Caki2 (cell line): Measurements from ENCODE around the gene LRRC14B. TPM values are rescaled to one million over a fixed set of nuclear protein-coding genes. Genes with fewer than 3 reads are reported as not detected.
"Not testable (repeated sequence)": the region's sequence is repeated elsewhere in the genome, so short reads cannot be mapped to it uniquely, and the experiment has no call there.

Experiments used
- DNase-seq: peaks from one replicate; pipeline ENCODE4 v3.0.0-alpha.2; 2015; ENCODE audit warnings: low read depth
- in situ Hi-C: cut with HindIII; loops from 2 replicates; pipeline ENCODE4 v1.10.0; 2016; ENCODE audit warnings: low sequenced_read_pairs, low pct_unique_long_range_greater_than_20kb, mixed read lengths
- total RNA-seq: library from RNA; depleted of rRNA; stranded (reverse); fragments of >200 nt; shearing (Covaris generic); gene quantifications from 2 replicates; pipeline ENCODE4 v1.2.3, GENCODE V29; 2014; ENCODE audit warnings: low replicate concordance

LRRC14B gene
- total RNA-seq, 1 experiment from 2014 or later = not detected

DNA sequence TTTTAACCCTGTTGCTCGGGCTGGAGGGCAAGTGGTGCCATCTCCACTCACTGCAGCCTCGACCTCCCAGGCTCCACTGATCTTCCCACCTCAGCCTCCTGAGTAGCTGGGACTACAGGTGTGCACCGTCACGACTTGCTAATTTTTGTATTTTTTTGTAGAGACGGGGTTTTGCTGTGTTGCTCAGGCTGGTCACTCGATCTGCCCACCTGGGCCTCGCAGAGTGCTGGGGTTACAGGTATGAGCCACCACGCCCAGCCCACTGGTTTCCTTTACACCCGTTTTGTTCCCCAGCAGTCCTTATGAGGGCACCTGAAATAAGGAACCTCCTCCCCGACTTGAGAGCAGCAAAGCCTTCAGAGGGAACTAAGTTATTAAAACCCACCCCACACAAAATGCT lies 24.8 kb downstream of the LRRC14B start:
- DNase-seq, in situ Hi-C loops: not testable (repeated sequence)

DNA sequence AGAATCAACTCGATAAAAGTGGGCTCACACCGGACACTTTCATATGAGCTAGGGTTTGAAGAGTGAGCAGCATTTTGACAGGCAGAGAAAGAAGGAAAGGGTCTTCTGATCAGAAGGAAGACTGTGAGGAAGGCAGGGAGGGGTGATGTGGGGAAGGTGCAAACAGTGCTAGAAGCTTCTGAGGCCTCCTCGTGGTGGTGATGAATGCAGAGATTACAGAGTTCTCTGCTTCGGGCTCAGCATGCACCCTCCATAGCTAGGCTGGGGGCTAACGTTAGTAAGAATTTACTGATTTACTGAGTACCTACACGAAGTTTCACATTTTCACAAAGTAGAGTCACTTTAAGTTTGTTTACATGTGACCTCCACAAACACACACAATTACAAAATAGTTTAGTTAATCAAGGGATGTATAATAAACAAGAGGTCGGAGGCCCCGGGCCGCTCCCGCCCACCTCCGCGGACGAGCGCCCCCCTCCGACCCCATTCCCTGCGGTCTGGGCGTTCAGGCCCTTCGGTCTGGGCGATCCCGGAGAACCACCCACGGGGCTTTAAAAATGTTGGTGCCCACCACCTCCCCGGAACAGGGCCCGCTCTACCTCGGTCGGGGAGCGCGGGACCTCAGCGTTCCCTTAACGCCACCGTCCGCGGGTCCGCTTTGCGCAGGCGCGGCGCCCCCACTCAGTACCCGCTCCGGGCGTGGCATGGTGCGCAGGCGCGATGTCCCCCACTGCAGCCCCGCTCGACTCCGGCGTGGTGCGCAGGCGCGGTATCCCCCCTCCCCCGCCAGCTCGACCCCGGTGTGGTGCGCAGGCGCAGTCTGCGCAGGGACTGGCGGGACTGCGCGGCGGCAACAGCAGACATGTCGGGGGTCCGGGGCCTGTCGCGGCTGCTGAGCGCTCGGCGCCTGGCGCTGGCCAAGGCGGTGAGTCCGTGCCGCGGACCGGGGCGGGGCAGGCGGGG lies 26.5 kb downstream of the LRRC14B start, which contains the start of the genes CCDC127 and SDHA:
Gene CCDC127 (minus strand): TSS at position 660 of the 963 bp plus-strand sequence. CDS start 1,304 bp downstream, outside the sequence.
Gene SDHA (plus strand): TSS at position 827 of the 963 bp plus-strand sequence. CDS start 36 bp downstream, at position 863.
- peak; percentile 87 for DNase-seq
- in situ Hi-C loops = not testable (repeated sequence)

DNA sequence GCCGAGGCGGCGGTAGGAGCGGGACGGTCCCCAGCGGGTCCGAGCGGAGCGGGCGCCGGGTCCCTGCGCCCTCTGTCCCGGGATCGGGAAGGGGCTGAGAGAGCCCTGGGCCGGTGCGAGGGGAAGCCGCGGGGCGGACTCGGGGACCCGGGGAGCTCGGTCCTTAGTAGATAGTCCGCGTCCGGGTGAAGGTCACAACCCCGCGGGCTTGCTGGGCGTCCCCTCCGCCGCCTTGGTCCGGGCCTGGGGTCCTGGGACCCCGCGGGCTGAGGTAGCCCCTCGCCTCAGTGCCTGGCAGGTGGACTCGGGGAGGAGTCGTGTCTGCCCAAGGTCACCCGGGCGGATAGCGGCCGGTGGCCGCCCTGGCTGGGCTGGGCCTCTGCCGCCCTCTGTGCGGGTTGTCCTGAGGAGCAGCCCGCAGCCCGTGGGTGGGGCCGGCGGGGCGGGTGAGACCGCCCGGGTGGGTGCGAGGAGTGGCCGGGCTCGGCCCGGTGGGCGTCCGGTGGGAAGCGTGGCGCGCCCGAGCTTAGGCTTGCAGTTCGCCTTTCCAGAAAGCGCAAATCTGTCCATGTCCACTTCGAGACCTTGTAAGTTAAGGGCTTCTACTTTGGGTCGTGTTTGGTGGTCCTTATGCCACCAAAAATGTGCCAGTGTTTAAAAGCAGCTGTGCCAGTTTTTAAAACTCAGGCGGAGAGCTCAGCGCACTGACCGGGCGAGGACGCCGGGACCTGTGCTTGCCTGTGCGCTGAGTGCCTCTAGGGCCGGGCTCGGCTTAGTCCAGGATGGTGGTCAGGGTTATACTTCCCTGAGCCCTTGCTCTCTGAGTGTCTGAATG lies 27.4 kb downstream of the LRRC14B start:
- peak; percentile 35 for DNase-seq
- in situ Hi-C loops = no loop called here

DNA sequence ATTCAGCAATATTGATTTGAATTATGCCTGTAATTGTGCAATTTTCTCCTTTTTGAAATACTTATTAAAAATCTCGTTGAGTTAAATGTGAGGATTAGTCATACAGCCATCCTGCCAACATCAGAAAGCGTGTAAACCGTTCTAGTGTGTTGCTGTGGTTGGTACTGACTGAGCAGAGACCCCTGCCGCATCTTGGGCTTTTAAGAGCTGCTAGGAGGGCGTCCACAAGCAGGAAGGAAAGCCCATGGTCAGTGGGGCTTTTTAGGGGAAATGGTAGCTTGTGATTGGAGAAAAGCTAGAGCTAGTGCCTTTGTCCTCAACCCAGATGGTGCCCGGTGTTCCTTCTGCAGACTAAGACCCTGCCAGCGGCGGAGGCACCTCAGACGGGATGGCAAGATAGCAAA lies 28.2 kb downstream of the LRRC14B start:
- in situ Hi-C loops = no loop called here
- peak; percentile 7 for DNase-seq

DNA sequence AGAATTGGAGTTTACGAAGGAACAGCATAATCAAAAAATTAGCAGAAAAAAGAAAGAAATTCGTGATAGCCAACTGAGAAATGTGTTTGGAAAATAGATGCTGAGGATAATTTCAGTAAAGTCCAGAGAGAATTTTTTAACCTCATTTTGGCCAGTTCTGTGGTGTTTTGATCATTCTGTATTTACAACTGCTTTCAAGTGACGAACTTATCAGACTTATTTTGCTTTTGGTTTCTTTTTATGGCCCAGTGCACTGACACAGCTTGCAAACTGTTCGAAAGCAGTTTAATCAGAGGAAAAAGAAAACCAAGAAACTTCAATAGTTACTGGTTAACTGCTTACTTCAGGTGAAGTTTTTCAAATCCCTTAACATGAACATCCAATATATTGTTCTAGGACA lies 28.7 kb downstream of the LRRC14B start:
- in situ Hi-C loops = no loop called here
- no peak for DNase-seq

DNA sequence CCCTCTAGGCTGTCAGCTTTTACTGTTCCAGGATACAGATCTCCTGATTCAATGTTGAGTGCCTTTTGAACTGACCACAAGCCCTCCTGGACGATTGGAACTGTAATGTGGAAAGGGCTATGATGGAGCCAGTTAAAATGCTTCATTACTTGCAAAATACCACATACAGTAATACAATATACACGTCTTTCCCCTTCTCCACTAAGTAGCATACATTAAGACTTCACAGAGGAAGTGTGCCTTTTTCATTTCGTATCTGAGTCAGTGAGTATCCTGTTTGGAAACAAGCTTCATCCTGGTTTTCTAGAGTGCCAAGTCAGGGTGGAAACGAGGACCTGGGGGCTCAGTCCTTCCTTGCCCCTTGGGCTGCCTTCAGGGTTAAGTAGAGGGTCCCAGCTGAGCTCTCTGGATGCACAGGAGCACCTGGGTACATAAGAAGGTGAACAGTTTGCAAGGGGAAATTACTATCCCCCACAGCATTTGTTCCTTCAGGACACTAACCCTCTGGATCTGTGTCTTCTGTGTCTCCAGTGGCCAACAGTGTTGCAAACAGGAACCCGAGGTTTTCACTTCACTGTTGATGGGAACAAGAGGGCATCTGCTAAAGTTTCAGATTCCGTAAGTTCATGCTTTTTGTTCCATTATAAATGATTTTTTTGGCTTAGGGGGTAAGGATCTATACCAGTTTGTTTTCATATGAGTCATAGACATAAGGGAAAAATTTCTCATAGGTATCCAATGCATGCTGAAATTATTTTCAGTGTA lies 31.8 kb downstream of the LRRC14B start:
- in situ Hi-C loops, DNase-seq: not testable (repeated sequence)

DNA sequence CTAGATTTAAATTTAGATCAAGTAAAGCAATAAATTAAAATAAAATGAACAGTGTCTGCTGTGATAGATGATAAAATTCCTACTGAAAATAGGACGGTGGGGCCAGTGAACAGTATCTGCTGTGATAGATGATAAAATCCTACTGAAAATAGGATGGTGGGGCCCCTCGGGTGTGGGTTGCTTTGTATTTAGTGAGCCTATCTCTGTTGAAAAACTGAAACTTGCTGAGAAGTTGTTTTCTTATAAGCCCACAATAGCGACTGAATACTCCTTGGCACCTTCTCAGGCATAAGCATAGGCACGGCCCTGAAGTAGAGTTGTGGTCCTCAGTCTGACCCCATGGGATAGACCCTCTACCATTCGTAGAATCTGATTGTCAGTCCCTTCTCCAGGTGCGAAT lies 32.5 kb downstream of the LRRC14B start:
- no peak for DNase-seq
- in situ Hi-C loops = no loop called here

DNA sequence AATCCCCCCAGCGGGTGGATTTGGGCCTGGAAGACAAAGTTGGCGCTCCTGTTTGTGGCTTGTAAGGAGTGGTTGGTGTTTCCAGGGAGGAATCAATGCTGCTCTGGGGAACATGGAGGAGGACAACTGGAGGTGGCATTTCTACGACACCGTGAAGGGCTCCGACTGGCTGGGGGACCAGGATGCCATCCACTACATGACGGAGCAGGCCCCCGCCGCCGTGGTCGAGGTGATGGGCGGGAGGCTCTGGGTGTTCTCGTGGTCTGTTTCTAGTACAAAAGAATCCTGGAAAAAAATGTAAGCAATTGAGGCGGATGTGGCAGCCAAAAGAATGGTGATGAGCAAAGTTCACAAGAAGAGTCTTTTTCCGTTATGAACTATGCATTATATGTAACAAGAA lies 34.0 kb downstream of the LRRC14B start:
- no peak for DNase-seq
- in situ Hi-C loops = no loop called here

DNA sequence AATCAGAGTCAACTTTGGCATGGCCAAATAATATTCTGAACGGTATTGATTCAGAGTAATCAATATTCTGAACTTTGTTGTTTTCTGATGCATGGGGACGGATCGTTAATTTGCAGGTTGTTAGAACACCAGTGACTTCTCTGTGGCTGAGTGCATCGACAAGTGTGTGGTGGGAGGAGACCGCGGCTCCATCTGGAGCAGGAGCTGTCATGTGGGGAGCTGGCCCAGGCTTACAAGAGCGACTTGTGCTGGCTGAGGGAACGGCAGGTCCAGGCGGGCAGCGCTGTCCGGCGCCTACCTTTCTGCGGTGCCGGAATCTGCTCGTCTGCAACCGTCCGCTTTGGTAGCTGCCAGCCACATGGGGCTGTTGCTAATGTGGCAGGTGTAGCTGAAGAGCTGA lies 36.1 kb downstream of the LRRC14B start:
- in situ Hi-C loops, DNase-seq: not testable (repeated sequence)

DNA sequence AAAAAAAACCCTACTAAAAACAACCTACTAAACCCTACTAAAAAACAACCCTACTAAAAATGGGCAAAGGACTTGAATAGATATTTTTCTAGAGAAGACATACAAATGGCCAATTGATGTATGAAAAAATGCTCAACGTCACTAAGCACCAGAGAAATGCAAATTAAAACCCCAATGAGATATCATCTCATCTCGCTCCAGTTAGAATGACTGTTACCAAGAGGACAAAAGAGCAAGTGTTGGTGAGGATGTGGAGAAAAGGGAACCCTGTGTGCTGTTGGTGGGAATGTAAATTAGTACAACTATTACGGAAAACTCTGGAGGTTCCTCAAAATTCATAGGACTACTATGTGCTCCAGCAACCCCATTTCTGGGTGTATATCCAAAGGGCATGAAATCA lies 37.6 kb downstream of the LRRC14B start:
- DNase-seq = no peak

DNA sequence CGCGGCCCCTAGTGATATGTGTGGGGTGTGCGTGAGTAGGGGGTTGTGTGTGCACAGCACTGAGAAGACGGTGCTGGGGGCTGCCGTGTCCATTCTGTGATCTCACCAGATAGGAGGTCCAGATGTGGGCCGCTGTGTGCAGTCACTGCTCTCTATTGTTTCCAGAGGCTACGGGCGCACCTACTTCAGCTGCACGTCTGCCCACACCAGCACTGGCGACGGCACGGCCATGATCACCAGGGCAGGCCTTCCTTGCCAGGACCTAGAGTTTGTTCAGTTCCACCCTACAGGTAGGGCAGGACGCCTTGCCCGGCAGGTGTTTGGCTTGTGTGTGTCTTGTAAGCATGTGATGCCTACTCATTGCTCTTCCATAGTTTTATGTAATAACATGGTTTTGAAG lies 39.4 kb downstream of the LRRC14B start:
- no peak for DNase-seq
- in situ Hi-C loops = no loop called here

More for the DNA sequence above, 37.6 kb downstream of the LRRC14B start:
- in situ Hi-C loops = no loop called here

DNA sequence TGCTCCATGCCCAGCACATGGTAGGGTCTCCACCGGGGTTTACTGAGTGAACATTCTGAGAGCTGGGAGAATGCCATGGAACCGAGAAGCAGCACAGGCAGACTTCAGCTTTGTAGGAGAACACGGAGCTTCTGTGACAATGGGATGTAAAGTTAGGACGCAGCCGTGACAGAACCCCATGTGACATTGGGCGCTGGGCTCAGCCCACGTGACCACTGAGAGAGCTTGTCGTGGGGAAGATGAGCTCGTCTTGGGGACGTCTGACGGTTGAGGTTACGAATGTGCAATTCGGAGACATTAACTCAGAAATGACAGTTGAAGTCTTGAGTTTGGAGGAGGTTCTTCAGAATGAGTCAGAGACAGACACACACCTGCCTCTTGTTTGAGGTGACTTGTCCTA lies 40.4 kb downstream of the LRRC14B start:
- in situ Hi-C loops = no loop called here
- no peak for DNase-seq

DNA sequence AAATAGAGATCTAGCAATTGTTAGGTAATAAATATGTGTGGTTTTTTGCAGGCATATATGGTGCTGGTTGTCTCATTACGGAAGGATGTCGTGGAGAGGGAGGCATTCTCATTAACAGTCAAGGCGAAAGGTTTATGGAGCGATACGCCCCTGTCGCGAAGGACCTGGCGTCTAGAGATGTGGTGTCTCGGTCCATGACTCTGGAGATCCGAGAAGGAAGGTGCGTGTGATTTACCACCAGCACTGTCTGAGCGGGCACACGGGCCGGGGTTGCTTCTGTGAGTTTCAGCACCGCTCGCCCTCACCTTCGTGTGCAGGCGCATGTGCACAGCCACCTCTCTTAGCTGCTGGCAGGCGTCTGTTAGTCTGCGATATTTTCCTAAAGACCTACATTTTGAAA lies 42.1 kb downstream of the LRRC14B start:
- DNase-seq, in situ Hi-C loops: not testable (repeated sequence)

DNA sequence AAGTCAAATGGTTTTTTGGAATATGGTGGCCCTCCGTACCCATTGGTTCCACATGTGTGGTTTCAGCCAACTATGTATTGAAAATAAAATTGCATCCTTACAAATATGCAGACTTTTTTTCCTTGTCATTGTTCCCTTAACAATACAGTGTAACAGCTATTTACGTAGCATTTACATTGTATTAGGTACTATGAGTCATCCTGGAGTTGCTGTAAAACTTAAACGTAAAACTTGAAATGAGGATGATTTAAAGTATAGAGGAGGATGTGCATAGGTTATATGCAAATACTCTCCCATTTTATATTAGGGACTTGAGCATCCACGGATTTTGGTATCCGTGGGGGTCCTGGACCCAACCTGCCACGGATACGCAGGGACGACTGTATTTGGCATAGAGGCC lies 43.2 kb downstream of the LRRC14B start:
- in situ Hi-C loops = no loop called here
- DNase-seq = no peak

DNA sequence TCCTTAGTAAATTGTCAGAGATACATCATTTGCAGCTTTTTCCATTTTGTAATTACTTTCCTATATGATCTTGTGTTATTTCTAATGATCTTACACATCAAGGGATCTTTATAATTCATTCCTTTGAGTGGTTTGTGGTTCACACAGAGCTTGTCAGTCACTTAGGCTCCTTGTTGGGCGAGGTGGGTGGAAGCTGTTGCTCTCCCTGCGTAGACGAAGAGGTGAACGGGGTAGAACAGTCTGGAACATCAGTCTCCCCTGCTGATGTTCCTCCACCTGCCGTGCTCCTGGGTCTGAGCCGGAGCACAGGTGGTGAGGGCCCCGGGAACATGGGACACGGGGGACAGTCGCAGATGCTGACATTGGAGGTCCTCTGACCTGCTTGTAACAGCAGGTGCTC lies 44.2 kb downstream of the LRRC14B start:
- DNase-seq, in situ Hi-C loops: not testable (repeated sequence)

DNA sequence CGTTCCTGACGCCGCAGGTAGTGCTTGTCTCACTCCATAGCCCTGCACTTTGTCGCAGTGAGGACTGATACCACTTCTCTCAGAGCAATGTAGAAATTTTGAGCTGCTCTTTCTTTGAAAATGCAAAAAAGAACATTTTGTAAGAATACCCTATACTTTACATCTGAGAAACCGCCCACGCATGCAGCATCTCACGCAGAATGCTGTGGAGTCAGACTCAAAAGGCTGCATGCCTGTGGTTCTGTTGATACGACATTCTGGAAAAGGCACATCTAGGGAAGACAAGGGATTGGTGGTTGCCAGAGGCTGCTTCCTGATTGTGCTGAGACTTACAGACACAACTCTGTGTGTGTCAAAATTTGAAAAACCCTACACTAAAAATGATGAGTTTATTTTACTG lies 46.6 kb downstream of the LRRC14B start:
- in situ Hi-C loops, DNase-seq: not testable (repeated sequence)

DNA sequence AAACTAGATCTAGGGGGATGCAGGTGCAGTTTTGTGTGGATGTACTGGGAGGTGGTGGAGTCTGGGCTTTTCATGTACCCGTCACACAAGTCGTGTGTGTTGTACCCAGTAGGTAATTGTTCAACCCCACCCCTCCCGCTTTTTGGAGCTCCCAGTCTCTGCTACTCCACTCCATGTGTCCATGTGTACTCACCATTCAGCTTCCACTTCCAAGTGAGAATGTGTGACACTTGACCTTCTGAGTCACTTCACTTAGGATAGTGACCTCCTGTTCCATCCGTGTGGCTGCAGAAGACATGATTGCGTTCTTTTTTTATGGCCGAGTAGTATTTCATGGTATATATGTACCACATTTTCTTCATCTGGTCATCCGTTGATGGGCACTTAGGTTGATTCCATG lies 49.3 kb downstream of the LRRC14B start:
- in situ Hi-C loops, DNase-seq: not testable (repeated sequence)

DNA sequence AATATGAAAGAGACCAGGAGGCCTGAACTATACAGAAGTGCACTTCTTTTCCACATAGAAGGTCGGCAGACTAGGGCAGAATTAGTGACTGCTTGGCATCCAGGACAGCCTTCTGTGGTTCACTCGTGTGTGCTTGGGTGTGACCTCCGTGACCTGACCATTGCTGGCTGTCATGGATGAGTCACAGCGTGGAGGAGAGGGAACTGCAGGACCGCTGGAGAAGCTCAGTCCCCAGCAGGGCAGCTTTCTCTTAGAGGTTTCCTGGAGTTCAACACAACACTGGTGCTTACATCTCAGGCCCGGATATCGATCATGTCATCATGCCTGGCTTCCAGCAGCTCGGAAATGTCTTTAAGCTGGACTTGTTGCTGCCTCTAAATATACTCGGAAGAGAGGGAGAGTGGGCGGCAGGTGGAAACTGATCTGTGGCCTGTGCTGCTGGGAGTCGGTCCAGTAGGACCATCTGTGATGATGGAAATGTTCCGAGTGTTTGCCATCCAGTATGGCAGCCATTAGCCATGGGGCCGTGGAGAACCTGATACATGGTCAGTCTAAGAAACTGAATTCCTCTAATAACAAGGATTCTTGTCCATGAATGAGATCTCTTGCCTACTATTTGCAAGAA lies 49.9 kb downstream of the LRRC14B start:
- in situ Hi-C loops = not testable (repeated sequence)

More for the DNA sequence above, 49.9 kb downstream of the LRRC14B start:
- not testable (repeated sequence) for DNase-seq
